GM20431 (cell line): ENCODE measurements around the gene MYCL.
"Not testable (repeated sequence)": the region's sequence is repeated elsewhere in the genome, so short reads cannot be mapped to it uniquely, and the experiment has no call there.

ENCODE experiments used
- in situ Hi-C: fragments of 300-500 bp; cut with MseI, MboI; formaldehyde crosslinking; loops from one replicate; pipeline ENCODE4 v1.15.0; 2020; ENCODE audit warnings: low sequenced_read_pairs; ENCODE audit not compliant: unreplicated experiment

The MYCL gene

GRCh38 chr1:39892601-39893595 is 8.8 kb downstream of the MYCL start:
- in situ Hi-C loops: loop anchor here (10.0 kb wide), 1 partner anchor 68 kb away; no protein-coding TSS in a partner anchor

- in situ Hi-C loops: loop anchor here (10.0 kb wide), 1 partner anchor 66 kb away; no protein-coding TSS in a partner anchor
Observed at GRCh38 chr1:39890880-39891279, 10.8 kb downstream of the MYCL start.

- in situ Hi-C loops: loop anchor here (10.0 kb wide), 1 partner anchor 65 kb away; no protein-coding TSS in a partner anchor
Observed at GRCh38 chr1:39890273-39890672, 11.4 kb downstream of the MYCL start.

DNA sequence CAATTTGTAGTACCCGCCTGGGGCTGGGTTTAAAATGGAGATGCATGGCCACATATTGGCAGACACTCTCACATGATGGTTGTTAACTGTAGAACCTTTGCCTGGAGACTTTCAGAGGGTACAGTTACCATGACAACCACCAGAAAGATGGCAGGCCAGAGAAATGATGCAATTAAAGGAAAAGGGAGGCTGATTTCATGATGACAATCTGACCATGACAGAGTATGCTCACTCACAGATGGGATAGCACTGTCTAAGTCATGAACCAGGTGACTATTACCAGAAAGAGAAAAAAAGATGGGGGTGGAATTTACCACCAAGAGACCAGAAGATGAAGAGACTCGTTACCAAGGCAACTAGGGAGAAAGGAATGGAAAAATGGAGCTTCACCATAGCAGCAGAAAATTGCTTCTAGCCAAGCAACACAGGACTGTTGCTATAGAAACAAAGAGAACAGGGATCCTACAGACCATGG is 14.9 kb downstream of the MYCL start:
- in situ Hi-C loops: no loop called here

GRCh38 chr1:39885516-39885915 is 16.2 kb downstream of the MYCL start:
- in situ Hi-C loops: no loop called here

GRCh38 chr1:39882152-39882551 is 19.6 kb downstream of the MYCL start:
- in situ Hi-C loops: no loop called here

DNA sequence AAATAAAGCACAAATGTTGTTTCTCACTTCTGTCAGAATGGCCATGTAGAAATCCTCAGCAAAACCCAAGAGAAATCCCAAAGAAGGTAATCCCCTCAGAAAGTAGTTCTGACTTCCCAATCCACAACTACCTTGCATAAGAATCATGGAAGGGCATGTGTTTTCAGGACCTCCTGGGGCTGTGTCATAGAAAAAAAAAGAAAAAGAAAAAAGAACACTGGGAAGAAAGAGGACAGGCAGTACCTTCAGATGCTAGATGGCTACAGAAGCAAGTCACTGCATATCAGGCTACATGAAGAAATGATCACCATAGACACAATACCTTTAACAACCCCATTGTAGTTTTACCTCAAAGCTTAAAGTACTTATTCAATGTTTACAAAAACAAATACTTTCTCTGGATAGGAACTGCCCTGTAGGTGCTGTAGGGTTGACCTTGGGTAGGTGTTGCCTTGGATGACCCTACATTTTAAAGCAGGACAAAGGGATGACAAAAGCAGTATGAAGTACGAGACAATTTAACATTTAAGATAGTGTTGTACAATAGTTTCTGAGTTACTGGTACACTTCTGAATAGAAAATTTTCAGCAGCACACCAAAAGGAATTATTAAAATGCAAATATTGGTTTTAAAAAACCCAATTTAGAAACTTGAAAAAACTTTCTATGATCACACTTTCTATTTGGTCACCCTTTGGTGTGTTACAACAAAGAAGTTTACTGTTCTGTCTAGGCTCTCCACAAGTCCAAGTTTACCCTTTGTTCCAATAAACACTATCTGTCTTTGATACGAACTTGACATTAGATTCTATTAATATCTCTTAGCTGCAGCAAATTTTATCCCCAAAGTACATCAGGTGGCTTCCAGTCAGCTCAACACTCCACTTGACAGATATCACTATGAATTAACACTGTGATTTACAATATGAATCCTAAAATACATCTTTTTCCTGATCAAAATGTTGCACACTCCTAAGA is 23.4 kb downstream of the MYCL start:
- in situ Hi-C loops: no loop called here

GRCh38 chr1:39877231-39877778 is 24.4 kb downstream of the MYCL start:
- in situ Hi-C loops: no loop called here

DNA sequence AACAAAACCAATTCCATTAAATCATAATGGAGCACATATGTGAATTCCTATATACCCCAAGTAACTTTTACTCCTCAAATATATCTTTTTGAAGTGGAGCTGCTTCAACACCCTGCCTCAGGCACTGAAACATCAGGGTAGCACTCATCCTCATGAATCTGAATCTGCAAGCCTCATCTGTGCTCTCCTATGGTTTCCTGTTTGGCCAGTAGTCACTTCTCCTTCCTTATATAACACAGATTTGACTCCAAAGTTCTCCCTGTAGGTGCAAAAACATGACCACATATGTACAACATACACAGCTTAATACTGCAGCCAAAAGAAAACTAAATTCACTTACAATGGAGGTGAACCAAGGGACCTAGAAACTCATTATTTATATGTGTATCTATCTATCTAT is 25.6 kb downstream of the MYCL start:
- in situ Hi-C loops: no loop called here

DNA sequence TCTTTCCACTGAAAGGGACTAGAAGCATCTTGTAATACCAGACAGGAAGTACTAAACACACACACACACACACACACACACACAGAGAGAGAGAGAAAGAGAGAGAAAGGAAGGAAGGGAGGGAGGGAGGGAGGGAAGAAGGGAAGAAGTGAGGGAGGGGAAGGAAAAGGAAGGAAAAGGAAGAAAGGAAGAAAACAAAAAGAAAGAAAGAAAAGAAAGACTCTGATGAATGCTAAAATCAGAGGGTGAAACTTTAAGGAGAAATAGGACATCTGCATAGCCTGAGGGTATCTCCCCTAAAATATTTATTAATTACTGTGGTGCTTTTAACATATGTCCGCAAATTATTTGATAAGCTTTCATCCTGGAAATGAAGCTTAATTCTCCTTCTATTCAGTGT is 29.0 kb downstream of the MYCL start:
- in situ Hi-C loops: no loop called here

DNA sequence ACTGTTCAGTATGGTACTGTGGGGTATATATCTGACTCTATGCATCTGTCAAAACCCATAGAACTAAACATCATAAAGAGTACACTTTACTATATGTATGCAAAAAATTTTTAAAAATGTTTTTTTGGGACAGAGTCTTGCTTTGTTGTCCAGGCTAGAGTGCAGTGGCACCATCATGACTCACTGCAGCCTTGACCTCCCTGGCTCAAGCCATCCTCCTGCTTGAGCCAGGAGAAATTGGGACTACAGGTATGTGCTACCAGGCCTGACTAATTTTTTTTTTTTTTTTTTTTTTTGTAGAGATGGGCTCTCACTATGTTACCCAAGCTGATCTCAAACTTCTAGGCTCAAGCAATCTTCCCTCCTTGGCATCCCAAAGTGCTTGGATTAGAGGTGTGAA is 29.9 kb downstream of the MYCL start:
- in situ Hi-C loops: no loop called here

- in situ Hi-C loops: not testable (repeated sequence)
Observed at GRCh38 chr1:39871043-39871442, 30.7 kb downstream of the MYCL start.

GRCh38 chr1:39869538-39870112 is 32.1 kb downstream of the MYCL start:
- in situ Hi-C loops: not testable (repeated sequence)

DNA sequence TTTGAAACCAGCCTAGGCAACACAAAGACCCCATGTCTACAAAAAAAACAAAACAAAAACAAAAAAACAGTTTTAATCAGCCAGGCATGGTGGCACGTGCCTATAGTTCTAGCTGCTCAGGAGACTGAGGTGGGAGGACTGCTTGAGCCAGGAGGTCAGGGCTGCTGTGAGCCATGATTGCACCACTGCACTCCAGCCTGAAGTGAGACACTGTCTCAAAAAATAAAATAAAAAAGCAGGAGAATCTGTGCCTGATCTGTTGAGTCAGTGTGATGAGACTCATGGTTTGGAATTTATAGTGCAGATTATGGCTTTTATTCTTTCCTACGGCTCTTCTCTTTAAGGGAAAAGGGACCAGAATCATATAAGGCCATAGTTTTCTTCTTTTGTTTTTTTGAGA is 35.0 kb downstream of the MYCL start:
- in situ Hi-C loops: no loop called here

DNA sequence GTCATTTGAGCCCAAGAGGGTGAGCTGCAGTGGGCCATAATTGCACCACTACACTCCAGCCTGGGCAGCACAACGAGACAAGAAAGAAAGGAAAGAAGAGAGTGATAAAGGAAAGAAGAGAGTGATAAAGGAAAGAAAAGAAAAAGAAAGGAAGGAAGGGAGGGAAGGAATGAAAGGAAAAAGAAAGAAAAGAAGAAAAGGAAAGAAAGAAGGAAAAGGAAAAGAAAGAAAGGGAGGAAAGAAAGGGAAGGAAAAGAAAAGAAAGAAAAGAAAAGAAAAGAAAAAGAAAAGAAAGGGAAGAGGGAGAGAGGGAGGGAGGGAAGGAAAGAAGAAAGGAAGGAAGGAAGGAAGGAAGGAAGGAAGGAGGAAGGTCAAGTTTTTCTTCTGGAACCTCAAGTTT is 36.0 kb downstream of the MYCL start:
- in situ Hi-C loops: no loop called here

GRCh38 chr1:39863177-39863576 is 38.5 kb downstream of the MYCL start:
- in situ Hi-C loops: no loop called here

- in situ Hi-C loops: no loop called here
Observed at GRCh38 chr1:39861003-39861402, 40.7 kb downstream of the MYCL start.

- in situ Hi-C loops: no loop called here
Observed at GRCh38 chr1:39859859-39860812, 41.6 kb downstream of the MYCL start.

- in situ Hi-C loops: no loop called here
Observed at GRCh38 chr1:39858315-39858714, 43.4 kb downstream of the MYCL start.
